PC-3 (cell line): ENCODE data around the gene APOBEC3G. TPM values are rescaled to one million over a fixed set of nuclear protein-coding genes. Genes with fewer than 3 reads are reported as not detected.

ENCODE experiments used
- ATAC-seq: fragments of 200-7000 bp; cut with Tn5 transposase; 2 replicates; pipeline ENCODE4 v1.9.1; 2020; ENCODE audit warnings: mild to moderate bottlenecking, moderate library complexity
- BruUV-seq: library from RNA; stranded (reverse); fragments of 400-500 nt; replicated peaks from 2 replicates; lab custom pipeline; 2021; lab: Mats Ljungman, UMichigan
- CTCF ChIA-PET: fragments of 300-600 bp; sonication (Branson Sonifier 250); formaldehyde crosslinking; loops from one replicate; lab custom pipeline; 2022; ENCODE audit warnings: antibody characterized with exemption; lab: Charles Lee
- POLR2A ChIA-PET: fragments of 300-600 bp; sonication (Branson Sonifier 250); formaldehyde crosslinking; loops from one replicate; lab custom pipeline; 2022; ENCODE audit warnings: antibody characterized with exemption; ENCODE audit not compliant: unreplicated experiment; lab: Charles Lee
- DNase-seq: peaks from one replicate; pipeline ENCODE4 v3.0.0-alpha.2; 2015
- H2AFZ ChIP-seq: fragments of 300-600 bp; sonication (generic); 2 replicates; pipeline ENCODE4 v1.6.0; 2016; ENCODE audit warnings: antibody characterized with exemption, low read length
- H3F3A ChIP-seq: fragments of 300-600 bp; sonication (generic); one replicate; pipeline ENCODE4 v1.6.0; 2017; ENCODE audit warnings: antibody characterized with exemption, low read length, control low read depth, mild to moderate bottlenecking; ENCODE audit not compliant: unreplicated experiment
- H3K27ac ChIP-seq: fragments of 300-600 bp; sonication (generic); 2 replicates; pipeline ENCODE4 v1.5.1; 2016; ENCODE audit warnings: mild to moderate bottlenecking, low read length
- H3K27me3 ChIP-seq: fragments of 300-600 bp; sonication (generic); 2 replicates; pipeline ENCODE4 v1.6.1; 2016; ENCODE audit warnings: low read length, mixed read lengths
- H3K36me3 ChIP-seq: fragments of 300-600 bp; sonication (generic); 2 replicates; pipeline ENCODE4 v1.6.1; 2016; ENCODE audit warnings: low read depth, mixed run types, low read length, mixed read lengths
- H3K4me1 ChIP-seq: fragments of 300-600 bp; sonication (generic); 2 replicates; pipeline ENCODE4 v1.5.1; 2016; ENCODE audit warnings: low read length; ENCODE audit not compliant: insufficient read depth
- H3K4me2 ChIP-seq: fragments of 300-600 bp; sonication (generic); 2 replicates; pipeline ENCODE4 v1.6.0; 2016; ENCODE audit warnings: low read length
- H3K4me3 ChIP-seq: fragments of 300-600 bp; sonication (generic); 2 replicates; pipeline ENCODE4 v1.5.1; 2016; ENCODE audit warnings: mild to moderate bottlenecking, low read length, mixed read lengths
- H3K79me2 ChIP-seq: fragments of 300-600 bp; sonication (generic); 2 replicates; pipeline ENCODE4 v1.6.1; 2017; ENCODE audit warnings: low read length, mixed read lengths
- H3K9ac ChIP-seq: fragments of 300-600 bp; sonication (generic); 2 replicates; pipeline ENCODE4 v1.6.0; 2016; ENCODE audit warnings: mild to moderate bottlenecking, low read length
- H3K9me2 ChIP-seq: fragments of 300-600 bp; sonication (generic); replicated peaks from 2 replicates; pipeline ENCODE4 v1.6.1; 2016; ENCODE audit warnings: mixed run types, low read length, mixed read lengths
- H3K9me3 ChIP-seq: fragments of 300-600 bp; sonication (generic); 2 replicates; pipeline ENCODE4 v1.6.1; 2016; ENCODE audit warnings: low read length, mixed read lengths
- H4K20me1 ChIP-seq: fragments of 300-600 bp; sonication (generic); 2 replicates; pipeline ENCODE4 v1.6.1; 2016; ENCODE audit warnings: low read length, mixed read lengths
- EZH2 ChIP-seq: fragments of 300-600 bp; sonication (generic); IDR thresholded peaks from one replicate; pipeline ENCODE4 v1.6.1; 2017; ENCODE audit warnings: antibody characterized with exemption, mild to moderate bottlenecking, low read length; ENCODE audit not compliant: unreplicated experiment
- EZH2phosphoT487 ChIP-seq: fragments of 300-600 bp; sonication (generic); IDR thresholded peaks from 2 replicates; pipeline ENCODE4 v1.6.1; 2018; ENCODE audit warnings: mild to moderate bottlenecking, antibody characterized with exemption, low read length, borderline replicate concordance
- intact Hi-C: fragments of 100-400 bp; cut with micrococcal nuclease; formaldehyde crosslinking; loops from 2 replicates; pipeline ENCODE4 v1.9.0; 2023
- total RNA-seq: library from RNA; depleted of rRNA; stranded (reverse); fragments of >200 nt; gene quantifications from 2 replicates; pipeline ENCODE4 v1.2.3, GENCODE V29; 2014
- TF ChIP-seq, protein P1 (sequence below): fragments of 300-600 bp; sonication (generic); conservative IDR thresholded peaks from 2 replicates; pipeline ENCODE4 v1.5.1; 2017; ENCODE audit warnings: antibody characterized with exemption, low read depth, mild to moderate bottlenecking, low read length

The APOBEC3G gene
- total RNA-seq, 1 experiment from 2014 or later = 4.4 TPM

DNA sequence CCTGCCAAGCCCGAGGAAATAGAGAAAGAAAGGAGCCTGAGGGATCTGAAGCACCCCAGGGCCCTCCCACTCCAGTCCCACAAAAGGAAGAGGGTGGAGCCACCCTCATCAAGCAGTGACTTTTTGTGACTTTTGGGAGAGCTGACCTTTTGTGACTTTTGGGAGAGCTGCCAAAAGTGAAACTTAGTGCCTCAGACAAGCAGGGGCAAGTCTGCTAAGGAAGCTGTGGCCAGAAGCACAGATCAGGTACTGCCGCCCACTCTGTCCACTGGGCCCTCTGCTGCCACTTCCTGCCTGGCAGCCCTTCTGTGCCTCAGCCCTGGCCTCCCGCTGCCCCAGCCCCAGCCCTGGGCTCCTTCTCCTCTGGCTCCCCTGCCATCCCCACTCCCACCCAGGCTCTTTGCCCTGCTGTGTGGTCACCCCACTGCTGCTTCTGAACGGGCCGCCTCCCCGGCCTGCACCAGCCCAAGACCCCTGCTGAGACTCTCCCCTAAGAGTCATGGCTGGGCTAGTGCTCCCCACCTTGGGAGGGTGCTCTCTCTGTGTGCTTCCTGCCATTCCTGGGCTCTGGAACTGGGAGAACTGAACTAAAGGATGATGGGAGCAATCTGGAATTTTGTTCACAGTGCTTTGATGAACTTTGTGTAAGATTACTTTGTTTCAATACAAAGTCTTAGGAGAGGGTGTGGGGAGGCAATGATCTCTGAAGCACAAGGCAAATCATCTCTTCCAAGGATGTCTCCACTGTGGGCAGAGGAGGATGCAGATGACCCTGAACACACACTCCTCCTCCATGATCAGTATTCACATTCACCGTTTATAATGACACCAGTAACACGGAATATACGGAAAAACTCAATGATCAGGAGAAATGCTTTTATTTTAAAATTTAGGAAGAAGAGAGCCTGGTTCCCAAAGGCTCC lies 20.3 kb downstream of the APOBEC3G start, which contains the start of gene APOBEC3H:
APOBEC3H (plus strand) TSS at position 147 of the 923 bp plus-strand sequence. CDS start 3,035 bp downstream, outside the sequence.
- DNase-seq = peak; percentile 18

DNA sequence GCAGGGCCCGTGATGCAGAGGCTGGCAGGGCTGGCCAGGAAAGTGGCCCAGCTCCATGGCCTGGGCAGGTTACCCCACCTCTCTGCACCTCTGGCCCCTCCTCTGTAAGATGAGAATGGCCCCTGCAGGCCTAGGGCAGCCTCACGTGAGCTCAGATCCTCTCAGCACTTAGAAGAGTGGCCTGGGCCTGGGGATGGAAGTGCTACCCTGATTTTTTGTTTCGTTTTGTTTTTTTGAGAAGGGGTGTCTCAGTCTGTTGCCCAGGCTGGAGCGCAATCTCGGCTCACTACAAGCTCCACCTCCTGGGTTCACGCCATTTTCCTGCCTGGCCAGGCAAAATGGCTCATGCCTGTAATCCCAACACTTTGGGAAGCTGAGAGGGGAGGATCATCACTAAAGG lies 21.0 kb downstream of the APOBEC3G start:
- TF ChIP-seq, protein P1, sequence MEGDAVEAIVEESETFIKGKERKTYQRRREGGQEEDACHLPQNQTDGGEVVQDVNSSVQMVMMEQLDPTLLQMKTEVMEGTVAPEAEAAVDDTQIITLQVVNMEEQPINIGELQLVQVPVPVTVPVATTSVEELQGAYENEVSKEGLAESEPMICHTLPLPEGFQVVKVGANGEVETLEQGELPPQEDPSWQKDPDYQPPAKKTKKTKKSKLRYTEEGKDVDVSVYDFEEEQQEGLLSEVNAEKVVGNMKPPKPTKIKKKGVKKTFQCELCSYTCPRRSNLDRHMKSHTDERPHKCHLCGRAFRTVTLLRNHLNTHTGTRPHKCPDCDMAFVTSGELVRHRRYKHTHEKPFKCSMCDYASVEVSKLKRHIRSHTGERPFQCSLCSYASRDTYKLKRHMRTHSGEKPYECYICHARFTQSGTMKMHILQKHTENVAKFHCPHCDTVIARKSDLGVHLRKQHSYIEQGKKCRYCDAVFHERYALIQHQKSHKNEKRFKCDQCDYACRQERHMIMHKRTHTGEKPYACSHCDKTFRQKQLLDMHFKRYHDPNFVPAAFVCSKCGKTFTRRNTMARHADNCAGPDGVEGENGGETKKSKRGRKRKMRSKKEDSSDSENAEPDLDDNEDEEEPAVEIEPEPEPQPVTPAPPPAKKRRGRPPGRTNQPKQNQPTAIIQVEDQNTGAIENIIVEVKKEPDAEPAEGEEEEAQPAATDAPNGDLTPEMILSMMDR = no peak
- TF ChIP-seq EZH2 (no peak), EZH2phosphoT487 (no peak)
- Histone ChIP-seq H3K4me1 (peaks cover 14% of the 10 kb centered on the region), H3K9me2 (no peaks in the 10 kb centered on the region), H3K36me3 (no peaks in the 10 kb centered on the region), H3K4me3 (no peak overlapping the region), H3K9me3 (no peaks in the 10 kb centered on the region), H3K79me2 (no peaks in the 10 kb centered on the region), H3K4me2 (no peak overlapping the region), H2AFZ (no peak overlapping the region), H4K20me1 (no peaks in the 10 kb centered on the region), H3K27me3 (no peaks in the 10 kb centered on the region), H3F3A (no peaks in the 10 kb centered on the region), H3K27ac (no peak overlapping the region), H3K9ac (no peak overlapping the region)
- BruUV-seq = no TSS peak
- POLR2A ChIA-PET = no interaction called here
- ATAC-seq (peak; percentile 40; the same call in 1 of the 2 replicates), DNase-seq (no peak)
- CTCF ChIA-PET = no interaction called here
- intact Hi-C loops = no loop called here

More for the DNA sequence above, 20.3 kb downstream of the APOBEC3G start, which contains the start of gene APOBEC3H:
- H3K79me2 ChIP-seq = no peaks in the 10 kb centered on the region
- H3K27ac ChIP-seq = peak within 1 kb of the TSS; percentile 32; the same call in 1 of the 2 replicates
- no peaks in the 10 kb centered on the region for H4K20me1 ChIP-seq
- ChIA-PET POLR2A (no interaction called here), CTCF (no interaction called here)
- no peak within 1 kb of the TSS for H3K4me3 ChIP-seq
- no peak for TF ChIP-seq EZH2
- no peak for TF ChIP-seq EZH2phosphoT487
- TF ChIP-seq, protein P1 = no peak
- H3K4me1 ChIP-seq = peaks cover 19% of the 10 kb centered on the region
- H3F3A ChIP-seq = no peaks in the 10 kb centered on the region
- H2AFZ ChIP-seq = peak within 1 kb of the TSS; percentile 50; the same call in 1 of the 2 replicates
- H3K9ac ChIP-seq = no peak within 1 kb of the TSS
- no peaks in the 10 kb centered on the region for H3K36me3 ChIP-seq
- ATAC-seq = peak; percentile 45; the same call in 1 of the 2 replicates
- no TSS peak for BruUV-seq
- H3K9me2 ChIP-seq = no peaks in the 10 kb centered on the region
- no peaks in the 10 kb centered on the region for H3K27me3 ChIP-seq
- intact Hi-C loops = no loop called here
- no peak within 1 kb of the TSS for H3K4me2 ChIP-seq
- no peaks in the 10 kb centered on the region for H3K9me3 ChIP-seq

DNA sequence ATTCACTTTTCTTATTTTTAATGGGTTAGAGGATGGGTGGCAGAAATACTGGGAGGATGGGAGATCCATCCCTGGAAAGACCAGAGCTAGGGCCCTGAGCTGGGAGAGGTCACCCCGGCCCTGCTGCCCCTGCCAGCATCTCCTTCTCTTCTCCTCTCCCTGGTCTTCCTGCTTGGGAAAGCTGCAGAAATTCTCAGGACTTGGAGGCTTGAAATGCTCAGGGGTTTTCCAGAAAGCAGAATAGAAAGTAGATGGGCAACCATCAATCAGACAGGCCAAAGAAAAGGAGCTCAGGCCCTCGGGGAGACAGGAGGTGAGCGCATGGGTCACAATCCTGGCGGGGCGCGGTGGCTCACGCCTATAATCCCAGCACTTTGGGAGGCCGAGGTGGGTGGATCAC lies 21.5 kb downstream of the APOBEC3G start:
- Histone ChIP-seq H3K9ac (no peak overlapping the region), H3F3A (no peaks in the 10 kb centered on the region), H3K9me3 (no peaks in the 10 kb centered on the region), H3K27ac (no peak overlapping the region), H3K4me2 (no peak overlapping the region), H3K9me2 (no peaks in the 10 kb centered on the region), H3K4me1 (peaks cover 14% of the 10 kb centered on the region), H3K79me2 (no peaks in the 10 kb centered on the region), H3K36me3 (no peaks in the 10 kb centered on the region), H4K20me1 (no peaks in the 10 kb centered on the region), H2AFZ (no peak overlapping the region), H3K4me3 (no peak overlapping the region), H3K27me3 (no peaks in the 10 kb centered on the region)
- DNase-seq (no peak), ATAC-seq (no peak)
- intact Hi-C loops = no loop called here
- ChIA-PET CTCF (no interaction called here), POLR2A (no interaction called here)
- BruUV-seq = no TSS peak
- TF ChIP-seq EZH2phosphoT487 = no peak
- TF ChIP-seq, protein P1 = no peak
- TF ChIP-seq EZH2 = no peak
